Brain pericyte (primary cell): Measurements from ENCODE around the gene AUTS2.
A peak's percentile ranks its signal among the peaks of the same experiment; 100 is the strongest.

Experiments
- DNase-seq: peaks from one replicate; pipeline ENCODE4 v3.0.0-alpha.2; 2012; ENCODE audit warnings: low read depth, low spot score

AUTS2 gene

DNA sequence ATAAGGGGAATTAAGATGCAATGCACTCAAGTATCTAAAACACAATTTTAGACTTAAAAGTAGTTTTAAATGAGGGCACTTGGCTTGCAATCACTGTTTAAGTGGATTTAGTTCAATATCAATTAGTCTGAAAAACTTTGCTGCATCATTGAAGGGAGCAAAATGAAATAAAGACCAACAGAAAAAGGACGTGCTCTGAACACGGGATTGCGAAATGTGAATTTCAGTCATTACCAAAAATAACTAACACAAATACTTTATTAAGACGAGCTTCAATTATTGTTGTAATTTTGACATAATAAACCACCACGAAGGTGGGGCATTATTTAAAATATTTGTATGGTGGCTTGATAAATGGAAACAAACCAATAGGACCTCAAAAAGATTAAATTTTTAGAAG, 1171.9 kb downstream of the AUTS2 start:
- no peak for DNase-seq

DNA sequence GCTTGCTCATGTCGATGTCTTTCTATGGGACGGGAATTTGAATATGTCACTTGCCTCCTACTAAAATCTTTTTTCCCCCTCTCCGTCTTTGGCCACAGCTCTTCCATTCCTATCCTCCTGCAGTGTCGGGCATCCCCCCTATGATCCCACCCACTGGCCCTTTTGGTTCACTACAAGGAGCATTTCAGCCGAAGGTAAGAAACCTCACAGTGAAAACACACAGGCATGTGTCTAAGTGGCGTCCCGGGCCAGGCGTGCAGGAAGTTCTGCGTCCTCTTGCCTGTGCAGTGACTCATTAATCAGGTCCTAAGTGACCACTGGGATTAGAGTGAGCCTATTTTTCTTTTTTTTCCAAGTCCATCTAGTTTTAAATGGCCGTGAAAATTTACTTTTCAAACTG, 1173.2 kb downstream of the AUTS2 start:
- DNase-seq, result no peak

DNA sequence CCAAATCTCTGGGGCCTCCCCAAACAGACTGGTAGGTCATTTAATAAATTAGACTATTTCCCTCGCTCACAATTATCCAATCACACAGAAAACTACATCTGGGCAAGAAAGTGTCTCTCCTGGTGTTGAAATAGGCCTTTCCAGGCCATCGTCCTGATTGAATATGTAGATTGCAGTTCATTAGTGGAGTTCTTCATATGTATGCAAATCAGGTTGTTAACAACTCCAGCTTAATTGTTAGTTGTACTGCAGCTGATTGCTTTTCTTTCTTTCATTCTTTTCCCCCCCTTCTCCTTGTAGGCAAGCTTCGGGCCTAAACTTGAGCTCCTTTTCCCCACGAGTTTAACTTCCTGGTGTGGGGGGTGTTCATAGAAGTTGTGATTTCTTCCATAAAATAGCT, 1174.6 kb downstream of the AUTS2 start:
- no peak for DNase-seq

DNA sequence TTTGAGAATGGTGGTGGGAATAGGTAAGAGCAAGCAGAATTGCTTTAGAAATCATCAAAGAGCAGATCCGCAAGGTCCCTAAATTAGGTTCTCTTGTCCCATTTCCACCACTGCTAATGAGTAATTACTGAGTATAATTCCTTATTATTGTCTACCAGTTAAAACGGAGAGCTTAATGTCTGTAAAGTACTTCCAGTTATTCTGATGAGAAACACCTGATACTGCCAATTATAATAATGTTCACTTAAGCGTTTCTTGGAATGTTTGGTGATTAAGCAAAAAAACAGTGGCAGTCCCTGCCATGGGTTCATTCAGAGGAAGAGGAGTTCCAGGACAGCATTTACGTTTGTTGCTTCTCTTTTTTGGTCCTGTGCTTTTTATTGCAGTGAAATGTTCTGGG, 1175.1 kb downstream of the AUTS2 start:
- DNase-seq, result no peak

DNA sequence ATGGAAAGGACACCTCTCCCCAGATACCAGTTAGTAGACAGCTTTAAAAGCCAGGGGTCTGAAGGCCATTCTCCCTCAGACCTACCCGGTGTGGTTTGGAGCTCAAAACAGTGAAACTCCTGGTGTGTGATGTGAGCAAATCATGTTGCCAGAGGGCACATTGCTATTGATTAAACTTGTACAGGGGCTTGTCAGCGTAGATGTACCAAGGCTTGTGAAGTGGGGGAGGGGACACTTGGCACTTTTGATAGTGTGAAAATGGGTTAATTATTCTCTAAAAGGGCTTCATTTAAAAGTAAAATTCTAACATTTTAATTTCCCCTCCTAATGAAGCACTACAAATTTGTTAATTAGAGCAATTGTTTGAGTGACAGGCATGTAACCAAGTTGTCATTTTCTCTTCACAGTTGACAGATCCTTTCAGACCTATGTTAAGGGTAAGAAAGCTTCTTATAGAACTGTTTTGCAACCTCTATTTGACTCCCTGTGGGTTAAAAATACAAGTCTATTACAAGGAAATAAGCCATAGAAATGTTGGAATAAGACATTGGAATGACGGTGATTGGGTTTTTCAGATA, 1176.8 kb downstream of the AUTS2 start:
- no peak for DNase-seq

DNA sequence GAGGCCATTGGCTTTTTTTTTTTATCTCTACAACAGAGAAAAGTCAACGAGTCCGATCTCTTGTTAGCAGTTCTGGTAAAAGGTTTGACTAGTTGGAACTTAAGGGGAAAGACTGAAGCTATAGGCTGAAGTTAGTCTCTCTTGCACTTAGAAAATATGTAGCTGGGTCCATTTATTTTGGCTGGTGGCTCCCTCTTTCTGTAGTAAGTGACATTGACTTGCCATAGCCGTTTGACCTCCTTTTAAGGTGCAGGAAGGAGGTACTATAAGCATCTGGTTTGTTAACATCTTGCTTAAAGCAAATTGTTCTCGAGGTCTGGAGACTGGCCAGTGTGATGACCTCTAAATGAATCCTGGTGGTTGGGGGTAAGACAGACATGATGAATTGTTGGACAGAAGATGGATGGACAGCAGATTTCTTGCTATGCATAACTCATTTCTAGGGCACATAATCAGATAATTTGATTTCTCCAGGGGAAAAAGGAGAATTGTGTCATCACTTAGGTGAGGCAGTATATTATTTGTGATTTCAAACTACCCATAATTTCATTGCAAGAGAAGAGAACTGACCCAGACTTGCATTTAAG, 1177.4 kb downstream of the AUTS2 start:
- DNase-seq, result no peak

DNA sequence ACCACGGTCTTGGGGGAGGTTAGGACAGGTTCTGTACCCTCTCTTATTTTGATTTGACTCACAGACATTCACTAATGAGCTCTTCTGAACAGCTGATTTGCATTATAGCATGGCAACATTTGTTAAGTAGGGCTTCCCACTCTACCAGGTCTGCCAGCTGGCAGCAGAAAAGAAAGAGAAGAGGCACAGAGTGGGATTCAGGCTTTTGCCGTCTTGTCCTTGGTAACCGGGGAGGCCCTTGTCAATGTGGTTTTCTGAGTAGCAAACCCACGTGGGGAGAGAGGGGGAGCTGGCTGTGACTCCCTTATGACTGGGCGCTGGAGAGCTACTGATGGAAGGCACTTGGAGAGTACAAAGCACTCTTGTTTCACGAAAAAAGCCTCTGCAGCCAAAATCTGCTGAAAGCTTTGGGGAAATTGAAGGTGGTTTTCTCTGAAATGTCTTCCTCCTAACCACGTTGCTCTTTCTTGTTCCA, 1178.4 kb downstream of the AUTS2 start:
- DNase-seq, result no peak

DNA sequence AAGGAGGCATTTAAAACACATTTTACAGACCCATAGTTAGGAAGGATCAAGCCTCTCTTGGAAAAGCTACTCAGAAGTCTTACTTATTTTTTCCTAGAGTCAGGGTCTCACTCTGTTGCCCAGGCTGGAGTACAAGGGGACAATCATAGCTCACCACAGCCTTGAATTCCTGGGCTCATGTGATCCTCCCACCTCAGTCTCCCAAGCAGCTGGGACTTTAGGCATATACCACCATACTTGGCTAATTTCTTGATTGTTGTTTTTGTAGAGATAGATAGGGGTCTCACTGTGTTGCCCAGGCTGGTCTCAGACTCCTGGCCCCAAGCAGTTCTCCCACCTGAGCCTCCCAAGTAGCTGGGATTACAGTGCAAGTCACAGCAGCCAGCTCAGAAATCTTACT, 1179.0 kb downstream of the AUTS2 start:
- no peak for DNase-seq

DNA sequence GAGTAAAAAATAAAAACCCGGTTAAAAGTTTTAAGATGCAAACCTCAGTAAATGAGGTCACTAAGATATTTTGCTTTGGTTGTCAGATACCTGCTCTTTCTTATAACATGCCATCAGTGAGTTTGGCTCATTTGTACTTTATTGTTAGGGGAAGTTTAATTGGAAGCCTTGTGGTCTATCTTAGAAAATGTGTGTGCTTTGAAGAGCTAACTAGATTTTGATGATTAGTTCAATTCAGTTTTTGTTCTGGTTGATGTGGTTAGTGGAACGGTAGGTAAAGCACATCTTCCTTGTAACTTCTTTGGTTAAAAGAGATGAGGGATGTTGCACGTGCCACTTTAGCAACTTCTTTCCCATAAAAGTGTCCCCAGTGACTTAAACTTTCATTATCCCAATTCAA, 1180.3 kb downstream of the AUTS2 start:
- no peak for DNase-seq

DNA sequence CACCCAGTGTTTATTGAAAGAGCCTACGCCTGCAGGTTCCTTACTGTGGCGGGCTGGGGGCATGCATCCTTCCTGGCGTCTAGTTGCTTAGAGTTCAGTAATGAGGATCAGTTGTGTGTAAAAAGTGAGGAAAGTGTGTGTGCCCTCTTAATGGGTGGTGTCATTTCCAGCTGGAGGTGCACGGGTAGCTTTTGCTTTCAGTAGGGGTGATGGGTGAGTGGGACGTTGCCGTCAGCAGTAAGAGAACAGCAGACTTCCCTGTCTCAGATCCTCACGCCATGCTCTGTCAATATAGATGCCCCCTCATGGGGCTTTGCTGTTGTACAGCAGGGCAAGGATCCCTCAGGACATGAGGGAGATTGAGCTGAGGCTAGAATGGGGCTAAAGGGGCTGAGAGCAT, 1181.0 kb downstream of the AUTS2 start:
- no peak for DNase-seq

DNA sequence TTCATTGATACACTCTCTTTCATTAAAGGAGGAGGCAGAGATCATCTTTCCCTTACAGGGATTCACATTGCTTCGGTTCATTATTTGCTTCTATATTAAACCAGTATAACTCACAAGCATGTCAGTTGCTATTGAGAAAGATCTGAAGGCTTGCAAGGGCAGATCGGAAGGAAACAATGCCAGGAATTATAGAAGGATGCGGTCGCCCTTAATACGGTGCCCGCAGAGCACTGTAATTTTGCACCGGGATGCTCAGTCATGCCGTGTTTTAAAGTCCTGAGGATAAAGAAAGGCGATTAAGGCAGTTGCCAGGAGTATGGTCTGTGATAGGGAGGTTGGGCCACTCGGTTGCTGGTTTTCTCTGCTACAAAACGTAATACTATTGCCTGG, 1183.6 kb downstream of the AUTS2 start:
- no peak for DNase-seq

DNA sequence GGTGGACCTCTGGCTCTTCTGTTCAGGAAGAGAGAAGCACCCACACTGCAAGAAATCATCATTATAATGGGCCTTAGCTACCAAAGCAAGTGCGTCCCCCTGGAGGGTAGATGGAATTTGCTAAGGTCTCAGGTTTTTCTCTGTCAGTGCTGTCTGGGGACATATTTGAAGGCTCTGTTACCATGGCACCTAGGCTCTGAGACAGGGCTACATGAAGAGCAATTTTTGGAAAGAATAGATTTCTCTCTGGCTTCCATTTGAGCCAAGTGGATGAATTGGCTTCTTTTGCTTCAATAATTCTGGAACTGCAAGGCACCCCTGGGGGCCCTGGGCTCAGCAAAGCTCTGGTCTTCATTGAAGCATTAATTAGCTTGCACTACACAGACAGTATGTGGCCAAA, 1184.5 kb downstream of the AUTS2 start:
- no peak for DNase-seq

DNA sequence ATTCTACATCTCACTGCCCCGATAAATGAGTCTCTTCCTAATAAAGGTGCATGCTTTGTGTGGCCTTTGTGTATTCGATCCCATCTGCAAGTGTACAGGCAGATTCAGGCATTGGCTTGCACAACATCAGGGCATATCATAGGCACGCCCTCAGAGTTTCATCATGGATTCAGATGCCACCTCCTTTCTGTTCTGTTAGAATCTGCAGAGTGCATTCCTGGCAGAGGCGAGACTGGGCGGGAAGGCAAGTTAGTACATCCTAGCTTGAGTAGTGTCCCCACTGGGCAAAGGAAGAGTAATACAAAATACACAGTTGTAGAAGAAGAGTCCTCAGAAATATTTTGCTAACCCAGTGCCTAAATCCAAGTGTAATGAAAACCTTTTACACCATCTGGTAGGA, 1187.2 kb downstream of the AUTS2 start:
- no peak for DNase-seq

DNA sequence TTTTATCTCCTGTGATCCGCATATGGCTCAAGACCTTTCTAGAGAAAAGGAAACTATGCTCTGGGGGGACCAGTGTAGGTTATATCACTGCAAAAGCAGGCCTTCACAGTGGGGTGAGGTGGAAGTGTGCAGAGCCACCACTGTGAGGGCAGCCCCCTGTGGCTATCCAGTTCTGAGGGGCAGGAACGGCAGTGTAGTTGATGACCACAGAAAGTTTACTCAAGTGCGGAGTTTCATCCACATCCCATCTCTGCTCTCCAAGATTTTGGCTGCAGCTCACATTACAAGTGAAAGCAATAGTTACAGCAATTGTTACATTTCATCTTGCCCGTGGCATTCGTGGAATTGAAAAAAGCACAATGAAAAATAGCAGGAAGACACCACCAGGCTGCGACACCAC, 1187.8 kb downstream of the AUTS2 start:
- peak; percentile 62 for DNase-seq

DNA sequence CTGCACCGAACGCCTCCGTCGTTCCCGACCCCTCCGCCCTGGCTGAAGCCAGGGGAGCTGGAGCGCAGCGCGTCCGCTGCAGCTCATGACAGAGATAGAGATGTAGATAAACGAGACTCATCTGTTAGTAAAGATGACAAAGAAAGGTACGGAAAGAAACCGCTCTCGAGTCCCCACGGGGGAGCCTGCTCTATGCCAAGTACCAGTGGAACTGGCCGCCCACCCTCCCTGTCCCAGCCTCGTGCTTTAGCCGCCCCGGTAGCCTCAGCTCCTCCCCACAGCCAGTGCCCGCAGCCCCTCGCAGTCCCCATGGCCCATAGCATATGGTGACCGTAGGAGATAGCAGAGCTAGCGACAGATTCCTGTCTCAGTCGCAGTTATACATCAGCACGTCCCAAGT, 1189.0 kb downstream of the AUTS2 start:
- DNase-seq, result no peak

DNA sequence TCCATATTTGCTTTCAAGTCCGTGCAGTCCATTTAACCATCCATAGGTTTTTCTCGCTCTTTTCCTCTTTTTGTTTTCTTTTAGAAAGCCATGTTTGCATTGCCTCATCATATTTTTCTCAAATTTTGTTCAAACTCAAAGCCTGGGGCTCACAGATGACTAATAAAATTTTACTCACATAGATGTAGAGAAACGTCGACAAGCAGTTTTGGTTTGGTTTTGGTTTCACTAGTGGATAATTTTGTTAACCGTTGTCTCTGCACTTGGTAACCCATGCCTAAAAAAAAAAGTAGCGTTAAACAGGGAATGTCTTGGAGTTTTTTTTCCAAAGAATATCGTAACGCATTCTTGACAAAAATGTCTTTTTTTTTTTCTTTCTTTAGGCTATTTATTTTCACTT, 1189.5 kb downstream of the AUTS2 start:
- DNase-seq, result no peak

DNA sequence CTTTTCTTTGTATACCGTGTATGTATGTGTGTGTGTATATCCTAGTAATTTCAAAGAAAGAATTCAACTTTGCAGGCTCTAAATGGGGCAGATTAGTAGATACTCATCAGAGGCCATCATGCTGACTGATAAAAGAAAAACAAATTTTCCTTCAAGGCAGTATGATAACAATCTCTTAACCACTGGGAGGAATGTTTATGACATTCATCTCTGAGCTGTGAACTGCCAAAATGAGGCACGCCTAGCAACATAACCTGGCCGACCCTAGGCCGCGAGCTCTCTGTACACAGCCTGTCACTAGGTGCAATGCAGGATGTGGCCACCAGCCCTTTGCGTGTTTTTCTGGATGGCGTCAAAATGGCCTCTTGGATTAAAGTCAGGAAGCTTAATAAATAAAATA, 1190.0 kb downstream of the AUTS2 start:
- no peak for DNase-seq

DNA sequence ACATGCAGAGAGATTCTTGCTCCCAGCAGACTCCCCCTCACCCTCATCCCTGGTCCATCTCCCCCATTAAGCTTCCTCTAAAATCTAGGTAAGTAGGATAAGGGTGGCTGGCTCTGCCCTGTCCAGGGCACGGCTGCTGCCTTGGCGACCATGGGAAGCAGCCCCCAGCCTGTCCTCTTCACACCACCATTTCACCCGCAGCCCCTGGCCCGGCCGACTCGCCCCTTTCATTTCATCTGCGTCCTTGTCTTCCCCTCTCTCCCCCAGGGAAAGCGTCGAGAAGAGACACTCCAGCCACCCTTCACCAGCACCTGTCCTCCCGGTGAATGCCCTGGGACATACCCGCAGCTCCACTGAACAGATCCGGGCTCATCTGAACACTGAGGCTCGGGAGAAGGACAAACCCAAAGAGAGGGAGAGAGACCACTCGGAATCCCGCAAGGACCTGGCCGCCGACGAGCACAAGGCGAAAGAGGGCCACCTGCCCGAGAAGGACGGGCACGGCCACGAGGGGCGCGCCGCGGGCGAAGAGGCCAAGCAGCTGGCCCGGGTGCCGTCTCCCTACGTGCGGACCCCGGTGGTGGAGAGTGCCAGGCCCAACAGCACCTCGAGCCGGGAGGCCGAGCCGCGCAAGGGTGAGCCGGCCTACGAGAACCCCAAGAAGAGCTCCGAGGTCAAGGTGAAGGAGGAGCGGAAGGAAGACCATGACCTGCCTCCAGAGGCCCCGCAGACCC, 1191.4 kb downstream of the AUTS2 start:
- no peak for DNase-seq

DNA sequence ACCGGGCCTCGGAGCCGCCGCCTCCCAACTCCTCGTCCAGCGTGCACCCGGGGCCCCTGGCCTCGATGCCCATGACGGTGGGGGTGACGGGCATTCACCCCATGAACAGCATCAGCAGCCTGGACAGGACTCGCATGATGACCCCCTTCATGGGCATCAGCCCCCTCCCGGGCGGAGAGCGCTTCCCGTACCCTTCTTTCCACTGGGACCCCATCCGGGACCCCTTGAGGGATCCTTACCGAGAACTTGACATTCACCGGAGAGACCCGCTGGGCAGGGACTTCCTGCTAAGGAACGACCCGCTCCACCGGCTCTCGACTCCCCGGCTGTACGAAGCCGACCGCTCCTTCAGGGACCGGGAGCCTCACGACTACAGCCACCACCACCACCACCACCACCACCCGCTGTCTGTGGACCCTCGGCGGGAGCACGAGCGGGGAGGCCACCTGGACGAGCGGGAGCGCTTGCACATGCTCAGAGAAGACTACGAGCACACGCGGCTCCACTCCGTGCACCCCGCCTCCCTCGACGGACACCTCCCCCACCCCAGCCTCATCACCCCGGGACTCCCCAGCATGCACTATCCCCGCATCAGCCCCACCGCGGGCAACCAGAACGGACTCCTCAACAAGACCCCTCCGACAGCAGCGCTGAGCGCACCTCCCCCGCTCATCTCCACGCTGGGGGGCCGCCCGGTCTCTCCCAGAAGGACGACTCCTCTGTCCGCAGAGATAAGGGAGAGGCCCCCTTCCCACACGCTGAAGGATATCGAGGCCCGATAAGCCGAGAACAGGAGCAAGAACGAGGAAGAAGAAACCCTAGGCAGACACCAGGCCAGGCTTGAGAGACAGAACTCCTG, 1192.2 kb downstream of the AUTS2 start:
- no peak for DNase-seq

DNA sequence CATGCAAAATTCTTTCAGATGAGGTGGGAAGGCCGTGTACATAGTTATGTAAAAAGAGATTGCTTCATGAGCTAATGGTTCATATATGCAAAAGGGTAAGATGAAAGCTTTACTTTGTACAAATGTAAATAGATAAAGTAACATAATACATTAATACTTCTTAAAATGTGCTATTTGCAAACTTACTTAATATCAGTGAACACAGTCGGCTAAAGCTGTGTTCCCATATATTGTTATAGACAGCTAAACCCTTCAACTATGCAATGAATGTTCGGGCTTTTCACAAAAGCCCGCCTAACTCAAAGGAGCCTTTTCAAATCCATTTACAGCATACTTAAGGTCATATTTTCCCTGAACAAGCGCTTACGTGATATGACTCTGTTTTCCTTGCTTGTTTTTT, 1193.1 kb downstream of the AUTS2 start:
- DNase-seq, result no peak

DNA sequence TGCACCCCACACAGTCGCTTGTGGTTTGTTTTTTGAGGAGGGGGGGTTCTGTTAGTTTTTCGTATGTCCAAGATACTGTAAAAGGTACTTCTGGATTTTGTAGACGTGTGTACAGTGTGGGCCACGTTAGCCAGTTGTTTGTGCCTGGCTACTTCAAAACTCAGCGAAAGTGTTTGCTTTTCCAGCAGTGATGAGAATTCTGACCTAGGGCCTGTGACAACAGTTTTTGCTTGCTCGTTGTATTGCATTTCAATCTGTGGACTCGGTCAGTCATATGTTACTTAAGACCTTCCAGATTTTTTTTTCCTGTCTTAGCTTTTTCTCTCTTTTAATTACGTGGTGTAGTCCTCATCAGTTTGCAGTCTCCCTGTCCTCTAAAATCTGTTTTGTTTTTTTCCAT, 1194.8 kb downstream of the AUTS2 start:
- no peak for DNase-seq

DNA sequence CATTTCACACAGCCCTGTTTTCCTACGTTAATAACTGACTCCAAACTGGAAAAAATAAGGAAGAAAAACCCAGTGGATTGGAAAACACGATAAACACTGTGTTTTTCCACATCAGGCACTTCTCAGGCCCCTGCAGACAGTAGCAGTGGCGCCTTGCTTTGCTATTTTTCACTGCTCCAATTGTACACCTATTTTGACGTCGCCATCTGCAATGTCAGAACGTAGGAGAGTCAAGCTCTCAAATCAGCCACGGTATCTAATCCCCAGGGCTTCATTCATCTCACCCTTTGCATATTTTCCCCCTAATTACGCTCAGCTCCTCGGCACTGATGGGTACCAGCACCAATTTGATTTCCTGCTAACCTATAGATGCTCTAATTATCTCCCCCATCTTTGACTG, 1195.5 kb downstream of the AUTS2 start:
- DNase-seq, result no peak
